GM19035 (cell line): ENCODE measurements around the gene MALL.
"Not testable (repeated sequence)": the region's sequence is repeated elsewhere in the genome, so short reads cannot be mapped to it uniquely, and the experiment has no call there.

Experiments used
- ATAC-seq: cut with Tn5 transposase; IDR thresholded peaks from one replicate; pipeline ENCODE4 v1.9.1; 2021; ENCODE audit not compliant: unreplicated experiment

MALL gene

GRCh38 chr2:110054521-110055407 lies 60.9 kb downstream of the MALL start:
- ATAC-seq, result not testable (repeated sequence)

- ATAC-seq, result not testable (repeated sequence)
These were observed 61.9 kb downstream of the MALL start for GRCh38 chr2:110053688-110054087.

GRCh38 chr2:110052166-110052565 lies 63.5 kb downstream of the MALL start:
- not testable (repeated sequence) for ATAC-seq

DNA sequence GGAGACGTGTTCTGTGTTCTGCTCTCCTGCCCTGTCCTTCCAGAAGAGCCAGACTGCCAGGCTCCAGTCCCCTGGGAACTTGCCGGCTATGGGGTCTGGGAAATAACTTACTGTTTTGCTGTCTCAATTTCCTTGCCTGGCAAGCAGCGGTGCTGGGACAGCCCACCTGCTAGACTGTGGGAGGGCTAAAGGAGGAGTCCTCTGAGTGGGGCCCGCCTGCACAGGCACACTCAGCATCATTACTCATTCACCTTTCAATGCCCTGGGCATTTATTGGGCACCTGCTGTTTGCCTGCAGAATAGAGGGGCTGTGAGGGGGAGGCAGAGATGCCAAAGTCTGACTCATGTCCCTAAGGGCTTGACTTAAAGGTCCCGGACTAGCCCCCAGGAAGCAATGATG lies 65.4 kb downstream of the MALL start:
- not testable (repeated sequence) for ATAC-seq

- not testable (repeated sequence) for ATAC-seq
These were observed 65.9 kb downstream of the MALL start for GRCh38 chr2:110049769-110050168.

GRCh38 chr2:110048255-110049197 lies 67.1 kb downstream of the MALL start:
- not testable (repeated sequence) for ATAC-seq

GRCh38 chr2:110047225-110047624 lies 68.4 kb downstream of the MALL start:
- ATAC-seq, result not testable (repeated sequence)

DNA sequence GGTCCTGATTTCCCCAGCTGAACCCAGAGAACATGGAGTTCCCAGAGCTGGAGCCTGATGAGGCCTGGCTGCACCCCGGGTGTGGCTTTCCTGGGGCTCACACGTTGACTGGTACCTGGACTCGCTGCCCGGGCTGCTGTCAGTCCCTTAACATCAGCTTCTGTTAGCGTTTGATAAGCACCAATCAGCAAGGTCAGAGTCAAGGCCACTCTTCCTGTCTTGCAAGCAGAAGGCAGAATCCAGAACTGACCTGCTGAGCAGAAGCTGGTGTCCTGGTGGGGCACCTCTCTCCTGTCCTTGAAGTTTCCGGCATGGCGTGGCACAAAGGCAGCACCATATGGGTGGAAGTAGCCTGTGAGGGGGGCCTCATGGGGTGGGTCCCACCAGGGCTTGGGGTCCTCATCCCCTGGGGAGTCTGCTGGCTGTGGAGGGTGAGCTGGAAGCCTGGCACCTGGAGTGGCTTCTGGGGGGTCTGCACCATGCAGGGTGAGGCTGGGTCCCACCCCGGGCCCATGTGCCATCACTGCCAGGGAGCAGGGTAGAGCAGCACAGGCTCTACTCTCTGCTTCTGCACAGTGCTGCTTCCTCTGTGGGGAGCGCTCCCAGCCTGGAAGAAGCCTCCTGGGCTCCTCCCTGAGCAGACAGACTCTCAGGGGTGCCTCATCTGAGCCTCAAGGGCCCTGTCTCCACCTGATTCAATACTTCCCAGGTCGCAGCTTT lies 73.5 kb downstream of the MALL start:
- not testable (repeated sequence) for ATAC-seq

DNA sequence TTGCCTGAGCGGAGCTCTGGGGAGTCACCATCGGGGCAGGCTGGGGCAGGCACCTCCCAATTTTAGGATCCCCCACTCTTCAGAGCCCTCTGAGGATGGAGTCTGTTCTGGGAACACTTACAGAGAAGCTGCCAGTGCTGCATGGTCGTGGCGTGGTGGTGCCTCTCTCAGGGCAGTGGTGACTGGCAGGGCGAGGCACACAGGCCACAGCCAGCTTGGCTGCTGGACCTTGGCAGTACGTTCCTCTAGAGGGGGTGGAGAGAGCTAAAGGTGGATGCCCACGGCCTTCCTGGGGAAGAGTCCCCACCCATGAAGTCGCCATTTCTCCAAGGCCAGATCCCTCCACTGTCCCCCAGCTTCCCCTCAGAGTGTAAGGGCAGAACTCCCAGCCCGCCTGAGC lies 78.3 kb downstream of the MALL start:
- ATAC-seq, result not testable (repeated sequence)

DNA sequence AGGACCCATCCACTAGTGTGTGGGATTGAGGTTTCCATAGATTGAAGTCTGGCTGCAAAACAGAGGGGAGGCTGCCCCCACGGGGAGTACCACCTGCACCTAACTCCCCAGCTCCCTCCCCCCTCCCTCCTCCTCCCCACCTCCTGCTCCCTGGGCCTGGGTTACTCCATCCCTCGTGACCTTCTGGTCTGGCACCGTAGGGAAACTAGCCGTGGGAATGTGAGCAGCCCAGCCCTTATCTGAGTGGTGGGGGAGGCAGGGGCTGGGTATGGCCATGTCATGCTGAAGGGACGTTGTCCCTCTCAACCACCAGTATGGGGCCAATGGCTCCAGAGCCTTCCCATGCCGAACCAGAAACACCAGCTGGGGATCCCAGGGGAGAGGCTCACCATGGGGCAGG lies 80.2 kb downstream of the MALL start:
- not testable (repeated sequence) for ATAC-seq

- not testable (repeated sequence) for ATAC-seq
These were observed 80.7 kb downstream of the MALL start for GRCh38 chr2:110034935-110035334.
